ACC112 (cell line): ENCODE measurements around the gene ARHGAP10.
"Not testable (repeated sequence)": the region's sequence is repeated elsewhere in the genome, so short reads cannot be mapped to it uniquely, and the experiment has no call there.

Experiments used
- H2AFZ ChIP-seq: fragments of 200-600 bp; sonication (generic); one replicate; pipeline ENCODE4 v1.6.0; 2017; ENCODE audit warnings: antibody characterized with exemption, low read length; ENCODE audit not compliant: unreplicated experiment
- H3K27ac ChIP-seq: fragments of 200-600 bp; sonication (generic); 2 replicates; pipeline ENCODE4 v1.5.1; 2014; ENCODE audit warnings: low read depth, mild to moderate bottlenecking, antibody characterized with exemption, low read length, moderate library complexity
- H3K27me3 ChIP-seq: fragments of 200-600 bp; sonication (generic); 2 replicates; pipeline ENCODE4 v1.6.1; 2014; ENCODE audit warnings: mild to moderate bottlenecking, antibody characterized with exemption, low read length, moderate library complexity, mixed read lengths; ENCODE audit not compliant: insufficient read depth
- H3K36me3 ChIP-seq: fragments of 200-600 bp; sonication (generic); 2 replicates; pipeline ENCODE4 v1.6.1; 2016; ENCODE audit warnings: mild to moderate bottlenecking, antibody characterized with exemption, low read length, moderate library complexity, mixed read lengths; ENCODE audit not compliant: insufficient read depth
- H3K4me1 ChIP-seq: fragments of 200-600 bp; sonication (generic); one replicate; pipeline ENCODE4 v1.6.1; 2016; ENCODE audit warnings: low read length, mixed read lengths; ENCODE audit not compliant: insufficient read depth, unreplicated experiment, control insufficient read depth
- H3K4me3 ChIP-seq: fragments of 200-600 bp; sonication (generic); 2 replicates; pipeline ENCODE4 v1.5.1; 2014; ENCODE audit warnings: mild to moderate bottlenecking, low read depth, low read length
- H3K79me2 ChIP-seq: fragments of 200-600 bp; sonication (generic); one replicate; pipeline ENCODE4 v1.6.0; 2016; ENCODE audit warnings: low read length; ENCODE audit not compliant: control insufficient read depth, unreplicated experiment, insufficient read depth

ARHGAP10 gene

GRCh38 chr4:147984065-147984777 lies 252.3 kb downstream of the ARHGAP10 start:
- no peaks in the 10 kb centered on the region for H3K27me3 ChIP-seq
- H3K27ac ChIP-seq = no peak overlapping the region
- no peaks in the 10 kb centered on the region for H3K36me3 ChIP-seq
- no peak overlapping the region for H2AFZ ChIP-seq
- H3K79me2 ChIP-seq = peaks cover 6% of the 10 kb centered on the region
- no peak overlapping the region for H3K4me3 ChIP-seq
- H3K4me1 ChIP-seq = peaks cover 8% of the 10 kb centered on the region

GRCh38 chr4:147984778-147985138 lies 252.9 kb downstream of the ARHGAP10 start:
- peaks cover 4% of the 10 kb centered on the region for H3K79me2 ChIP-seq
- no peaks in the 10 kb centered on the region for H3K27me3 ChIP-seq
- no peaks in the 10 kb centered on the region for H3K36me3 ChIP-seq
- H2AFZ ChIP-seq = no peak overlapping the region
- H3K4me1 ChIP-seq = peaks cover 8% of the 10 kb centered on the region
- no peak overlapping the region for H3K4me3 ChIP-seq
- H3K27ac ChIP-seq = no peak overlapping the region

- Histone ChIP-seq H3K27ac (no peak overlapping the region), H2AFZ (no peak overlapping the region), H3K36me3 (no peaks in the 10 kb centered on the region), H3K27me3 (no peaks in the 10 kb centered on the region), H3K4me3 (no peak overlapping the region), H3K4me1 (peaks cover 8% of the 10 kb centered on the region), H3K79me2 (peaks cover 4% of the 10 kb centered on the region)
These were observed 253.5 kb downstream of the ARHGAP10 start for GRCh38 chr4:147985376-147985775.

- no peaks in the 10 kb centered on the region for H3K4me1 ChIP-seq
- H2AFZ ChIP-seq = no peak overlapping the region
- no peaks in the 10 kb centered on the region for H3K36me3 ChIP-seq
- H3K27ac ChIP-seq = no peak overlapping the region
- H3K79me2 ChIP-seq = no peaks in the 10 kb centered on the region
- no peaks in the 10 kb centered on the region for H3K27me3 ChIP-seq
- no peak overlapping the region for H3K4me3 ChIP-seq
These were observed 255.4 kb downstream of the ARHGAP10 start for GRCh38 chr4:147987252-147987651.

GRCh38 chr4:147991543-147992283 lies 259.8 kb downstream of the ARHGAP10 start:
- H3K36me3 ChIP-seq = no peaks in the 10 kb centered on the region
- no peak overlapping the region for H3K4me3 ChIP-seq
- H3K27me3 ChIP-seq = no peaks in the 10 kb centered on the region
- H3K27ac ChIP-seq = no peak overlapping the region
- H3K4me1 ChIP-seq = no peaks in the 10 kb centered on the region
- no peak overlapping the region for H2AFZ ChIP-seq
- H3K79me2 ChIP-seq = no peaks in the 10 kb centered on the region

GRCh38 chr4:147994076-147994475 lies 262.2 kb downstream of the ARHGAP10 start:
- H3K27me3 ChIP-seq = no peaks in the 10 kb centered on the region
- H3K36me3 ChIP-seq = no peaks in the 10 kb centered on the region
- no peak overlapping the region for H3K27ac ChIP-seq
- H3K4me1 ChIP-seq = no peaks in the 10 kb centered on the region
- no peak overlapping the region for H2AFZ ChIP-seq
- H3K4me3 ChIP-seq = no peak overlapping the region
- no peaks in the 10 kb centered on the region for H3K79me2 ChIP-seq

- H3K36me3 ChIP-seq = no peaks in the 10 kb centered on the region
- H3K4me3 ChIP-seq = no peak overlapping the region
- H3K79me2 ChIP-seq = no peaks in the 10 kb centered on the region
These were observed 262.9 kb downstream of the ARHGAP10 start for GRCh38 chr4:147994491-147995385.

GRCh38 chr4:147996859-147997258 lies 265.0 kb downstream of the ARHGAP10 start:
- Histone ChIP-seq H2AFZ (no peak overlapping the region), H3K27ac (no peak overlapping the region), H3K4me1 (no peaks in the 10 kb centered on the region), H3K4me3 (no peak overlapping the region), H3K27me3 (no peaks in the 10 kb centered on the region), H3K79me2 (no peaks in the 10 kb centered on the region), H3K36me3 (no peaks in the 10 kb centered on the region)

More at GRCh38 chr4:147994491-147995385, 262.9 kb downstream of the ARHGAP10 start:
- Histone ChIP-seq H3K4me1 (no peaks in the 10 kb centered on the region), H3K27ac (no peak overlapping the region), H2AFZ (no peak overlapping the region), H3K27me3 (no peaks in the 10 kb centered on the region)

GRCh38 chr4:148000038-148000437 lies 268.1 kb downstream of the ARHGAP10 start:
- H3K4me1 ChIP-seq, H3K4me3 ChIP-seq, H3K36me3 ChIP-seq, H3K27me3 ChIP-seq, H3K27ac ChIP-seq, H3K79me2 ChIP-seq, H2AFZ ChIP-seq: not testable (repeated sequence)

GRCh38 chr4:148004228-148004857 lies 272.5 kb downstream of the ARHGAP10 start:
- H3K4me1 ChIP-seq = peaks cover 19% of the 10 kb centered on the region
- H3K27ac ChIP-seq = no peak overlapping the region
- H3K36me3 ChIP-seq = no peaks in the 10 kb centered on the region
- H3K4me3 ChIP-seq = no peak overlapping the region
- peaks cover 6% of the 10 kb centered on the region for H3K79me2 ChIP-seq
- H2AFZ ChIP-seq = no peak overlapping the region
- H3K27me3 ChIP-seq = no peaks in the 10 kb centered on the region
